HG03060 (cell line): Measurements from ENCODE around the gene ZNF205.
"Not testable (repeated sequence)": the region's sequence is repeated elsewhere in the genome, so short reads cannot be mapped to it uniquely, and the experiment has no call there.

Experiments used
- ATAC-seq: cut with Tn5 transposase; IDR thresholded peaks from one replicate; pipeline ENCODE4 v1.9.1; 2021; ENCODE audit warnings: low read depth, moderate number of reproducible peaks; ENCODE audit not compliant: unreplicated experiment

Gene ZNF205

GRCh38 chr16:3165111-3165822, 52.9 kb downstream of the ZNF205 start:
- no peak for ATAC-seq

- no peak for ATAC-seq
Measured at GRCh38 chr16:3166505-3166886, 54.1 kb downstream of the ZNF205 start.

DNA sequence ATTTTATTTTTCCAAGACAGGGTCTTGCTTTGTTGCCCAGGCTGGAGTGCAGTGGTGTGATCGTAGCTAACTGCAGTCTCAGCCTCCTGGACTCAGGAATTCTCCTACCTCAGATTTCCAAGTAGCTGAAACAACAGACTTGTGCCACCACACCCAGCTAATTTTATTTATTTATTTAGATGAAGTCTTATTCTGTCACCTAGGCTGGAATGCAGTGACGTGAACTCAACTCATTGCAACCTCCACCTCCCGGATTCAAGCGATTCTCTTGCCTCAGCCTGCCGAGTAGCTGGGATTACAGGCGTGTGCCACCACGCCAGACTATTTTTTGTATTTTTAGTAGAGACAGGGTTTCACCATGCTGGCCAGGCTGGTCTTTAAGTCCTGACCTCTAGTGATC, 56.3 kb downstream of the ZNF205 start:
- not testable (repeated sequence) for ATAC-seq
